ENCODE data around the gene NAA16. TPM values are rescaled to one million over a fixed set of nuclear protein-coding genes. Genes with fewer than 3 reads are reported as not detected.
"Not testable (repeated sequence)": the region's sequence is repeated elsewhere in the genome, so short reads cannot be mapped to it uniquely, and the experiment has no call there.

NAA16 gene
- polyA plus RNA-seq (2013, experiment 1 of 2; ENCODE audit: insufficient read length), result 6.1 TPM
- polyA plus RNA-seq (2013, experiment 2 of 2; ENCODE audit: insufficient read length), result 5.4 TPM

- DNase-seq, result peak; percentile 92
These were observed at the start of gene NAA16 for GRCh38 chr13:41310963-41311405. Gene NAA16, plus strand, starts transcription at chr13:41311267. Its CDS starts 262 bp downstream, at chr13:41311529.

GRCh38 chr13:41263261-41263971 is 47.7 kb upstream of the NAA16 start, which contains the start of gene MTRF1:
Gene MTRF1, minus strand, starts transcription at chr13:41263576. Its CDS starts 2,669 bp downstream, at chr13:41260907.
- peak; percentile 82 for DNase-seq

GRCh38 chr13:41267106-41267505 is 44.0 kb upstream of the NAA16 start:
- DNase-seq, result no peak

- DNase-seq, result peak; percentile 34
These were observed 42.3 kb upstream of the NAA16 start for GRCh38 chr13:41268764-41269163.

- DNase-seq, result no peak
These were observed 39.4 kb upstream of the NAA16 start for GRCh38 chr13:41271456-41272285.

GRCh38 chr13:41273831-41274441 is 37.1 kb upstream of the NAA16 start:
- DNase-seq, result no peak

GRCh38 chr13:41274881-41275280 is 36.2 kb upstream of the NAA16 start:
- DNase-seq, result no peak

- no peak for DNase-seq
These were observed 34.2 kb upstream of the NAA16 start for GRCh38 chr13:41276824-41277223.

- not testable (repeated sequence) for DNase-seq
These were observed 31.9 kb upstream of the NAA16 start for GRCh38 chr13:41279156-41279555.

GRCh38 chr13:41282129-41282571 is 28.9 kb upstream of the NAA16 start:
- no peak for DNase-seq

GRCh38 chr13:41284512-41285288 is 26.4 kb upstream of the NAA16 start:
- DNase-seq, result peak; percentile 89

GRCh38 chr13:41286370-41286769 is 24.7 kb upstream of the NAA16 start:
- DNase-seq, result no peak

GRCh38 chr13:41289463-41289881 is 21.6 kb upstream of the NAA16 start:
- no peak for DNase-seq

- no peak for DNase-seq
These were observed 19.8 kb upstream of the NAA16 start for GRCh38 chr13:41291246-41291645.

GRCh38 chr13:41293272-41293671 is 17.8 kb upstream of the NAA16 start:
- no peak for DNase-seq

GRCh38 chr13:41294914-41295313 is 16.2 kb upstream of the NAA16 start:
- no peak for DNase-seq

GRCh38 chr13:41295973-41296372 is 15.1 kb upstream of the NAA16 start:
- no peak for DNase-seq

- no peak for DNase-seq
These were observed 14.0 kb upstream of the NAA16 start for GRCh38 chr13:41296879-41297646.

- DNase-seq, result no peak
These were observed 11.6 kb upstream of the NAA16 start for GRCh38 chr13:41299316-41300094.

- DNase-seq, result no peak
These were observed 8.3 kb upstream of the NAA16 start for GRCh38 chr13:41302743-41303142.

All from fibroblast of skin of back (primary cell).